ENCODE data around the gene ZFPM1.

- TF ChIP-seq REST (IDR thresholded peaks at IDR 0.05; ENCODE audit: unreplicated experiment) (no peak), EZH2 (IDR thresholded peaks at IDR 0.05; ENCODE audit: low read depth, unreplicated experiment) (no peak)
Measured at GRCh38 chr16:88465387-88465983, 12.4 kb downstream of the ZFPM1 start.

Measured in GM23338 (cell line).